22Rv1 (cell line): ENCODE data around the gene PLCD3.

ENCODE experiments used
- CTCF ChIP-seq: fragments of 450-650 bp; IDR thresholded peaks from 2 replicates; pipeline ENCODE4 v1.5.1; 2017; ENCODE audit warnings: mild to moderate bottlenecking
- ZFX ChIP-seq: fragments of 450-650 bp; IDR thresholded peaks from 2 replicates; pipeline ENCODE4 v1.6.1; 2017; ENCODE audit warnings: antibody characterized with exemption, borderline replicate concordance

- no peak for TF ChIP-seq CTCF
- TF ChIP-seq ZFX, result no peak
Observed at GRCh38 chr17:45129426-45129939, 2.8 kb downstream of the PLCD3 start.
